ENCODE data around the gene REPS2.

REPS2 gene

DNA sequence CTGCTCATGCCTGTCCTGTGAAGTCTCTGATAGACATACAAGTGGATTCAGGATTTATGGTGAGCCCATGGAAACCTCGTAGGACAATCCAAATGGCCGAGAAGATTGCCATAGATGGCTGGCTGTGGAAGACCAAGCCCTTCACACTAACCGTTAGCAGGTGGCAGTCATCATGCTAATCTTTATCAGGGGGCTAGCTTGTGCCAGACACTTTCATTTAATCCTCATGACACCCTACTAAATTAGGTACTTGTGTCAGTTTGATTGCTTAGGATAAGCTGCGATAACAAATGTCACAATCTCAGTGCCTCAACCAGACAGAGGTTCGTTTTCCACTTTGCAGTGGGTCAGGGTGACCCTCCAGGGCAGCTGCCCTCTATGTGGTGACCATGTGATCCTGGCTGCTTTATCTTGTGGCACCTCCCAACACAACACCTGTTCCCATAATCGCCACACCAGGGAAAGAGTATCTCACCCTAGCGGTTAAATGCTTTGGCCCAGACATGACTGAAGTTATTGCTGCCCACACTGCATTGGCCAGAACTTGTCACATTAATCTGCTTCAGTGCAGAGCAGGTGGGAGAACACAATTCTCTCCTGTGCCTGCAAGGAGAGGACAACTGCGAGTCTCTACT, 60.8 kb downstream of the REPS2 start:
- no peak for DNase-seq

- DNase-seq: no peak
These were observed 63.6 kb downstream of the REPS2 start for GRCh38 chrX:17009856-17010625.

DNA sequence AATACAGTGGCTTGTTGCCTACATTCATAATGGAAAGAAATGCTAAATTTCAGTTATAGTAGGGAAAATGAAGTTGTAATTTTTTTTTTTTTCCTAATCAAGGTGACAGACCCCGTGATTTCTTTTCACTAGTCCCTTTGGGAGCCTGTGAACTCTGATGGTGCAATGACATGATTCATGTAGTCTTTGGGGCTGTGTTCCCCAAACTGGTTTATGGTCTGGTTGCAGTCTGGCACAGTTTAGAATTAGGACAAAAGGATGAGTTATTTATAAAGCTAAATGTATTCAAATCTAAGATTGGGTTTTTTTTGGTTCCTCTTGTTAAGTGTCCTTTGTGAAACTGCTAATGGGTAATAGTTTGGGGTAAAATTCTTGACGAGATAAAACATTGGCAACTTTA, 66.0 kb downstream of the REPS2 start:
- no peak for DNase-seq

- DNase-seq: no peak
These were observed 67.8 kb downstream of the REPS2 start for GRCh38 chrX:17014216-17014615.

DNA sequence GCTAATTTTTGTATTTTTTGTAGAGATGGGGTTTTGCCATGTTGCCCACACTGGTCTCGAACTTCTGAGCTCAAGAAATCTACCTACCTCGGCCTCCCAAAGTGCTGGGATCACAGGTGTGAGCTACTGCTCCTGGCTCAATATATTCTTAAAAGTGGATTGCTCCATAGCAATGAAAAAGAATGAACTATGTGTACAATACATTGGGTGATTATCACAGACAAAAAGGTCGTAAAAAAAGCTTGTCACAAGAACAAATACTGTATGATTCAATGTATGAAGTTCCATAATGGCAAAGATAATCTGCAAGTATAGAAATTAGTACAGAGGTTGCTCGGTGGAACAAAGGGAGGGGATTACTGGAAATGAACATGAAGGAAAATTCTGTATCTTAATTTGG, 70.7 kb downstream of the REPS2 start:
- no peak for DNase-seq

- no peak for DNase-seq
These were observed 73.9 kb downstream of the REPS2 start for GRCh38 chrX:17020356-17020755.

DNA sequence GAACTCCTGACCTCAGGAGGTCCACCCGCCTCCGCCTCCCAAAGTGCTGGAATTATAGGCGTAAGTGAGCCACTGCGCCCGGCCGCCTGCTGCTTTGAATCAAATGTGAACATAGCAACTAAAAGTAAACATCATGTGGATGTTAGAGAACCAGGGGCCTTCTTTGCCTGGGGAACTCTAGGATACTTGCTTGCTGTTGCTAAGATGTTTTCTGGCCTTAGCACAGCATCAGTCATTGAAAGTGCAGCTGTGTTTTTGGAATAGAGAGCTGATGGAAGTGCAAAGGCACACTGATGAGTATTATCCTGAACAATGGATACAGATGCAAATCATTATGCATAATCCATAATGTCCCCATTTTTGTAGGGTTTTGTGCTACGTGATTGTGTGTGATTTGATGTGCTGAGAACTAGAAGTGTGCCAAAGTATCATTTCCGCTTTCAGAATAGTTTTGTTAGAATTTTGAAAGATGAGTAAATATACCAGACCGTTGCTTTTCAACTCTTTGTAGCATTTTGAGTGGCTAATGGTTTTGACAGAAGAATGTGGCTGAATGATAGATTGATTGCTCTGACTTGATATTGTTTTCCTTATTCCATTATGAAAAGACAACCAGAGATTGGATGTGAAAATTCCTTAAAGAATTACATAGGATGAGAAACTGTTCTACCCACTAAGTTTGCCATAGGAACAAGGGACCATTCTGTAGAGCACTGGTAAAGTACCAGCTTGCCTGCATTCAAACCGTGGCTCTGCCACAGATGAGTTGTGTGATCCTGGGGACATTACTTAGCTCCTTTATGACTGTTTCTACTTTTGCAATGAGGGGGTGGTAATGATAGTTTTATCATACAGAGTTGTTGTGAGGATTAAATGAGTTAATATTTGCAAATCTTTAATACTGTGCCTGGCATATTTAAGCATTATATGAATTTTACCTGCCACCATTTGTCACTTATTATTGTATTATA, 74.7 kb downstream of the REPS2 start:
- no peak for DNase-seq

GRCh38 chrX:17021851-17022604, 75.6 kb downstream of the REPS2 start:
- DNase-seq: no peak

DNA sequence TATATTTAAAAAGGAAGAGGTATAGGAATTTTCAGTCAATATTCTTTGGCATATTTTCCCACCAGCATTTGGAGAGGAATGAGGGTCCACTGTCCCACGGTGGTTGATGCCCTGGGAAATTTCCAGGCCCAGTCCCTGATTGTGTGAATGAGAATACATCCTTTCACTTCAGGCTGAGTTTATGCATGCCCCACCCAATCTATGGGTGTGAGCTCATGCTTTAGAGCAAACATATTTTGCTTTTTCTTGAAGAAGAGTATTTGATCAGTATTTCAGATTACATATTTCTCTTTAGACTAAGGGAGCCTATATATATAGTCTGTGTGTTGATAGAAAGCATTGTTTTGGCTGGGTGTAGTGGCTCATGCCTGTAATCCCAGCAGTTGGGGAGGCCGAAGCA, 77.2 kb downstream of the REPS2 start:
- no peak for DNase-seq

DNA sequence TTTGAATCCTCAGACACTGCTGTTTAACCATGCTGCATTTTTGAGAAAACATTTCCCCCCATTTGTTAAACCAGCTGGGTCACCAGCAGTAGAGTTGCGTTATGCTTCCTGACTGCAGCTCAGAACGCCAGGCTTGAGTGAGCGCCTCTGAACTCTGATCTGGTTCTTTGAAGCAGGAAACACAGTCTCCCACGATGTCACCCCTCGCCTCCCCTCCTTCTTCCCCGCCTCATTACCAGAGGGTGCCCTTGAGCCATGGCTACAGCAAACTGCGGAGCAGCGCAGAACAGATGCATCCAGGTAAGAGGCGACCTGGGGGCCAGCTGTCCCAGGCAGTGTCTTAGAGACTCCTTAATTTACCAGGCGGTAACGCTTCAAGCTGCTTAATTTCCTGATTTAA, 78.4 kb downstream of the REPS2 start:
- DNase-seq: no peak

DNA sequence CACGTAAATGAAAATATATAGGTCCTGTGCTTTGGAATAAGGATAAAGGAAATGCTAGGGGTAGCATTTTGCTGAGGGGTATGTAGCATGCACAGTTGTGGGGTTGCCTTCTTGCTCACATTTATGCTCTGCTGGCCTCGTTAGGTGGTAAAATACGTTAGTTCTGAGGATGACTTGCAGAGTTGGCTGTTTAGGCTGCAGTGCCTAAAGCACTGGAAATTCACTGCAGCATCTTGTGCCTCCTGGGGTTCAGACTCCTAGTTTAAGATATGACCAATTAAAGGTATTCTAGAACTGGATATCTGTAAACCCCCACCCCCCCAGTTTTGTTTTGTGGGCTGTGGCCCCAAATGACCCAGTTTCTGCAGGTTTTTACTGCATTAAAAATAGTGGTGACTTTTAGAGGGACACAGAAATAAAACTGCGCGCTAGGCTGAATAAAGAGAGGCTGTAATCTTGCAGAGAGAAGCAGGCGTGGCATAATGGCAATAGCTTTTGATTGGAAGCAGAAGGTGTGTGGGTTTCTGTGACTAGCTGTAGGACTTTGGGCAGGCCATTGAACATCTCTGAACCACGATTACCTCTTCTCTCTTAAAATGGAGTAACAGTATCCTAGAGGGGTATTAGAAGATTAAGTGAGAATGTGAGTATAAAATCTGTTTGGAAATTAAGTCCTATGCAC, 79.3 kb downstream of the REPS2 start:
- DNase-seq: no peak

DNA sequence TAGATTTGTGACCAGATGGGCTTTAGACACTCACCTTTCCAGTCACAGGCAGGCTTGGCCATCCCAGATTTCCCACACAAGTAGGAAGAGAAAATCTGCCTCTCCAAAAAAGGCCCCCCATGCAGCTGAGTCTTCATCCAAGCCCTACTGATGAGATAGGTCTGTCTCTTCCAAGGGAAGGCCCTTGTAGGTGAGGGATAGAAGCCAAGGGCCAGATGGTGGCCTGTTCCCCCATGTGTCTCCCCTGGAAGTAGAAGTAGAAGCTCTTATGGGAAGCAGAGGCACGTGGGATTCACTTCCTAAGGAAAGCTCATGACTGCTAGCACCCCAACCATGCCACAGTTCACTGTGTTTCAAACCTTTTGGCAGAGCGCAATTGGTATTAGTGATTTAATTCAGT, 81.5 kb downstream of the REPS2 start:
- DNase-seq: no peak

DNA sequence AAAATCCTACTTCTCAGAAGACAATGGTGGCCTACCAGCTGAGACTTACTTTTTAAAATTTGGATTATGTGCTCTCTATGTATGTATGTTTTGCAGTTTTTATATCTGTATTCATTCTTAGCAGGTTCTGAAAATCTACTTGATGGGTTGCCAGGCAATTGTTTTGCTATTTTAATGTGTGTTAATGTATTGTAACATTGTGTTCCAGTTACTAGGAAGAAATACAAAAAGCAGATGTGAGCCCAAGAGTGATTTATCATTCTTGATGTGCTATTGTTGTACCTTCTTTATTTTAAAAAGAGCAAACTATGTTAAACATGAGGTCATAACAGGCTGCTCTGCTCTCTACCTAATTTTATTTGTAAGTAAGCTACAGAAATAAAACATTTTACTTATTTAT, 81.9 kb downstream of the REPS2 start:
- no peak for DNase-seq

- no peak for DNase-seq
These were observed 83.6 kb downstream of the REPS2 start for GRCh38 chrX:17030092-17030491.

GRCh38 chrX:17030580-17031270, 84.3 kb downstream of the REPS2 start:
- no peak for DNase-seq

DNA sequence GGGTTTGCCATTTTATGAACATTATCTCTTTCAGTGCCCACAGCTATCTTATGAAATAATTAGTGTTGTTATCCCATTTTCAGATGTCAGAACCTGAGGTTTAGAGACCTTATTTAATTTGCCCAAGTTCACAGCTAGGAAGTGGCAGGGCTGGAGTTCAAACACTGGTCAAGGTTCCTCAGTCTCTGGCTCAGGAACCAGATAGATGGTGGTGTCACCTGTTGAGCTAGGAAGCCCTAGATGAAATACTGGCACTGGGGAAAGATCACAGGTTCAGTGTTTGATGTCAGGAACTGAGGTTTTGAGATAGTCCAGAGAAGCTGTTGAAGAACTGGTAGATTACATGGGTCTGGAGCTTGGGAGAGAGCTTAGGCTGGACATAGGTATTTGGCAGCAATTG, 85.4 kb downstream of the REPS2 start:
- DNase-seq: no peak

GRCh38 chrX:17032351-17032750, 85.9 kb downstream of the REPS2 start:
- no peak for DNase-seq

DNA sequence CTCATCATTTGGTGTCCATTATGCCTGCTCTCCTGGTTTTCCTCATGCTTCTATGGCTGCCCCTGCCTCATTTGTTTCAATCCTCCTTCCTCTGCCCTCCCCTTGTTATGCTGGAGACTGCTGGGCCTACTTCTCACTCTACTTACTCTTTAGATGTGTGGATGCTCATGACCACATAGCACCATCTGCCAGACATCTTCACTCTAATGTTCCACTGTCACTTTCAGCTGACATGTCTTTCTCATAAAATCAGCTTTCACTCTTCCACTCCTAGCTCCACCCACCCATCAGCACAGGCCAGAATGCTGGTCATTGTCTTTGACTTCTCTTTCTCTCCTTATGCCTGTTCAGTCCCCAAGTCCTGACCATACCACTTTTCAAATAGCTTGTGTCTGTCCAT, 86.8 kb downstream of the REPS2 start:
- DNase-seq: no peak

GRCh38 chrX:17035111-17035510, 88.7 kb downstream of the REPS2 start:
- no peak for DNase-seq

GRCh38 chrX:17036171-17036961, 89.9 kb downstream of the REPS2 start:
- DNase-seq: no peak

DNA sequence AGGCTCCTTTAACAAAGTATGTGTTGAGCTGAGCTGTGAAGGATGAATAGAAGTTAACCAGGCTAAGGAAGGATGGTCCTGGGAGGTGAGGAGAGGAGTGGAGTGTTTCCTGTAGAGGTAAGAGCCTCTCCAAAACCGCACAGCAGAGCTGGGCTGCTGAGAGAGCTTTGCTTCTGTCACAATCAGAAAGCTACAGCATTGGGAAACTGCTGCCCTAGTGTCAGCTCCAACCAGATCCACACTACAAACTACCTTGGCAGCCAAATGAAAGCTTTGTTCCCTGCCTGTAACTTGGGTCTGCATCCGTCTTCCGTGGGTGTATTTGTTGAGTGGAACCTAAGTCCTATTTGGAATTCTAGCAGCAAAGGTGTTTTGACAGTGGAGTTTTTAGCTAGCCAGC, 91.8 kb downstream of the REPS2 start:
- DNase-seq: no peak

All from stimulated activated CD4-positive, alpha-beta T cell treated with anti-CD3 and anti-CD28 coated beads, Interleukin-2, amount 100 ng/mL, for 24 hours (primary cell).